OCI-LY7 (cell line): ENCODE data around the gene SKA2.

Experiments
- CTCF ChIP-seq: fragments of 200-600 bp; sonication (generic); conservative IDR thresholded peaks from 2 replicates; pipeline ENCODE4 v1.5.1; 2014; ENCODE audit warnings: mild to moderate bottlenecking, antibody characterized with exemption, low read length, moderate library complexity, mixed read lengths
- EZH2phosphoT487 ChIP-seq: fragments of 200-600 bp; sonication (generic); IDR thresholded peaks from 2 replicates; pipeline ENCODE4 v1.6.1; 2018; ENCODE audit warnings: low read depth, borderline replicate concordance, mild to moderate bottlenecking, mixed run types, antibody characterized with exemption, low read length, moderate library complexity, mixed read lengths

- TF ChIP-seq CTCF (no peak), EZH2phosphoT487 (no peak)
Measured at GRCh38 chr17:59160157-59161025, 5.4 kb upstream of the SKA2 start.
